Measurements from ENCODE around the gene IPO8.
"Not testable (repeated sequence)": the region's sequence is repeated elsewhere in the genome, so short reads cannot be mapped to it uniquely, and the experiment has no call there.

Gene IPO8

GRCh38 chr12:30603129-30603528 is 92.5 kb downstream of the IPO8 start:
- DNase-seq (ENCODE audit: low spot score): no peak

GRCh38 chr12:30602678-30603077 is 93.0 kb downstream of the IPO8 start:
- DNase-seq (ENCODE audit: low spot score): no peak

GRCh38 chr12:30599608-30600007 is 96.1 kb downstream of the IPO8 start:
- no peak for DNase-seq (ENCODE audit: low spot score)

DNA sequence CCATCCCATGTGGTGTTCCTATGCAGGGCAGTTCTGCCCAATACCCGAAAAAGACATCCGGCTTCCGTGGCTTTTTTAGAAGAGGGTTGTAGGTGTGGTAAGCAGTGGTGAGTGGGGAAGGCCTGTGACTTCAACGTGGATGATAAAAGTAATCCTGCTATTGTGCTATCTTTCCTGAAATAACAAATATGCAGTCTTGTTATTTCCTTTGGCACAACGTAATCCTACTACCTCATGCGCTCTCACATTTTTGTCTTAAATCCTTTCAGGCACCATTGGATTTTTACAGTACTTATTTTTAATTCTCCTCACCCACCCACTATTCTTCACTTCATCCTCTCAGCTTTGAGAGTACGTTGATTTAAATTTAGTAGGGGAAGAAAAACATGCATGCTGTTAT is 96.8 kb downstream of the IPO8 start:
- no peak for DNase-seq (ENCODE audit: low spot score)

- DNase-seq (ENCODE audit: low spot score): no peak
Measured at GRCh38 chr12:30595742-30596141, 99.9 kb downstream of the IPO8 start.

- DNase-seq (ENCODE audit: low spot score): no peak
Measured at GRCh38 chr12:30594509-30594908, 101.2 kb downstream of the IPO8 start.

- not testable (repeated sequence) for DNase-seq (ENCODE audit: low spot score)
Measured at GRCh38 chr12:30588572-30588971, 107.1 kb downstream of the IPO8 start.

- no peak for DNase-seq (ENCODE audit: low spot score)
Measured at GRCh38 chr12:30587782-30588181, 107.9 kb downstream of the IPO8 start.

- DNase-seq (ENCODE audit: low spot score): no peak
Measured at GRCh38 chr12:30585877-30586276, 109.8 kb downstream of the IPO8 start.

DNA sequence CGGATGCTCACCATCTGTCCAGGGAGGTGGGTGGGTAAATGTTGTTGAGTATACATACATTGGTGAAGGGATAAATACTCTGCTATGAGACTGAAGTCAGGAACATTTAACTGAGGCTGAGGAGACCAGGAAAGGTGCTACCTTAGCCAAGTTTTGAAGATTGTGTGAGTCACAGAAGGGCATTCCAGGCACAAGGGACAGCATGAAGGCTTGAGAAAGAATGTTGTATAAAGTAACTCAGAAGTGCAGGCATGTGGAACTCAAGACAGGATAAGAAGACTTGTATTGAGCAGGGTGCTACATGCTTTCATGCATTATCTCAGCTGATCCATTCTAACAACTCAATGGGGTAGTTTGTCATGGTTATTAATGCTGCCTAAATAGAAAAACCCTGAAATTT is 112.7 kb downstream of the IPO8 start:
- DNase-seq (ENCODE audit: low spot score): no peak

DNA sequence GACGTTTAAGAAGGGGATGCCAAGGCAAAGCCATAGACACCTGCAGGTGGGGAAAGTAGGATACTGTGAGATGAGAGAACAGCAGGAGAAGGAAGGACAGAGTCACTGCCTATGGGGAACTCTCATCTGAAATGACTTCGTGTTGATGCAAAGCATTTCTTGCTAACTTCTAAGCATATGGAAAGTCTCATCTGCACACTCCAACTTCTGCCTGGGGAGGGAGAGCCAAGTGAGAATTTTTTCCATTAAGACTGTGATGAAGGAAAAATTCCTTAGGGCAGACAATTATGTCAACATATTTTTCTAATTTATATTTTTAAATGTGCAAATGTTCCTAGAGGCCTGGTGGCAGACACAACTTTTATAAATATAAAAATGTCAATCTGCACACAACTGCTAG is 115.3 kb downstream of the IPO8 start:
- DNase-seq (ENCODE audit: low spot score): no peak
